NCI-H82 (cell line): ENCODE measurements around the gene DAPK2.
"Not testable (repeated sequence)": the region's sequence is repeated elsewhere in the genome, so short reads cannot be mapped to it uniquely, and the experiment has no call there.

ENCODE experiments used
- DNase-seq: peaks from one replicate; lab custom pipeline; 2025; lab: John Stamatoyannopoulos, UW

Gene DAPK2

DNA sequence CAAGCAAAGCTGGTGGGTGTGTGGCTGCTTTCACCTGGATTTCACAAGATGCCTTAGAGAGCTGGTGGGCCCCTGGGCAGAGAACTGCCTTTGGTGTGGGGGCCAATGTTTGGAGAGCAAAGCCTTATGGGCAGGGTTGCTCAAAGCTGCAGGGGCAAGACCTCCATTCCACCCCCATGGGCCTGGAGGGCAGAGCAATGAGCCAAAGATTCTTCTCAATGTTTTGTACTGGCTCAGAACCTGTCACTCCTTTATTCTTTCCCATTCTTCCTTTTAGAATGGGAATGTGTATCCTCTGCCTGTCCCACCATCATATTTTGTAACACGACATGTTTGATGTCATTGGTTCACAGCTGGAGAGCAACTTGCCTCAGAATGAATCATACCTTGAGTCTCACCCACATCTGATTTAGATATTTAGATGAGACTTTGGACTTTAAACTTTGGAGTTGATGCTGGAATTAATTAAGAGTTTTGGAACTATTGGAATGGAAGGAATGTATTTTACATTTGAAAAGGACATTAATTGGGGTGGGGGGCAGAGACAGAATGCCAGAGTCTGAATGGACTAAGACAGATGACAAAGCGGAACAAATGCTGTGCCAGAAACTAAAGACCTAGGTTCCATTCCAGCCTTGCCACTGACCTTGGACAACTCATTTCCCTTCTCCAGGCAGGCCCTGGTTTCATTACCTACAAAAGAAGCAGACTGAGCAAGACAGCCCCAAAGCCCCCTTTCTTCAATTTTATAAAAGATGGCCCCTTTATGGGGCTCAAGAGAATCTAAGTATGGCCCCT is 72.9 kb downstream of the DAPK2 start:
- no peak for DNase-seq

DNA sequence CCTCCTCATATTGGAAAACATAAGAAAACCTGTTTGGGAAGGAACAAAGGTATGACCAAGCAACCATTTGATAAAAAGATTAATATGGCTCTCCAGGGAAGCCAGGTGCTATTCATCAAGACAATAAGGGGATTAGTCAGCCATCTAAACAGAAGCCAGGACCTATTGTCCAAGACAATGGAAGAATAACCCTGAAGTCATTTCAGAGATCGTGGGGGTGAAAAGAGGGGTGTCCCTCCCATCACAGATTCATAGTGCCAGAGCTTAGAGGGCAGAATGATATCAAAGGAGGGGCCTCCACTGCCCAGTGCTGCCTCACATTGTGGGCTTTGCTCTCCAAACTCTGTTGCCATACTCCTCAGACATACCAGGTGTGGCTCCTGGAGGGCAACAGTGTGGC is 73.5 kb downstream of the DAPK2 start:
- DNase-seq, result peak; percentile 35

DNA sequence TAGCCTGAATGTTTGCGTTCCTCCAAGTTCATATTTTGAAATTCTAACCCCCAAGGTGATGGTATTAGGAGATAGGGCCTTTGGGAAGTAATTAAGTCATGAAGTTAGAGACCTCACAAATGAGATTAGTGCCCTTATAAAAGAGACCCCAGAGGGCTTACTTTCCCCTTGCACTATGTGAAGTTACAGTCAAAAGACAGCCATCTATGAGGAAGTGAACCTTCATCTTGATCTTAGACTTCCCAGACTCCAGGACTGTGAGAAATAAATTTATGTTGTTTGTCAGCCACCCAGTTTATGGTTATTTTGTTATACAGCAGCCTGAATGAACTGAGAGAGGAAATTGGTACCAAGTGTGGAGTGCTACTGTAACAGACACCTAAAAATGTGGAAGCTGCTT is 74.4 kb downstream of the DAPK2 start:
- no peak for DNase-seq

DNA sequence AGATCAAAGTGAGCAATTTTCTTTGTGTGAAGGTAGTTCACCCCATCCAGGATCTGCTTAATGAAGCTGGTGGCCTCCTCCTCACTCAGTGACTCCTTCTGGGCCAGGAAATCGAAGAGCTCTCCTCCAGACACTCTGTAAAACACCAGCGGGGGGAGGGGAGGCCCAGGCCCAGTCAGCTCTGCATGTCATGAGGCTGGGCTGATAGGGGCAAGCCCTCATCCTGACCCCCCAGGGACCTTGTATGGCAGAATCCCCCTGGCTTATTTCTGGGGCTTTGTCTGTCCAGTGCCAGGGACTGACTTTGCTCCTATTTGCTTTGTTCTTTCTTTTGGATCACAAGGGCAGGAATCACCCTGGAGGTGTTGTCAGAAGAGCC is 74.9 kb downstream of the DAPK2 start:
- DNase-seq, result peak; percentile 64

DNA sequence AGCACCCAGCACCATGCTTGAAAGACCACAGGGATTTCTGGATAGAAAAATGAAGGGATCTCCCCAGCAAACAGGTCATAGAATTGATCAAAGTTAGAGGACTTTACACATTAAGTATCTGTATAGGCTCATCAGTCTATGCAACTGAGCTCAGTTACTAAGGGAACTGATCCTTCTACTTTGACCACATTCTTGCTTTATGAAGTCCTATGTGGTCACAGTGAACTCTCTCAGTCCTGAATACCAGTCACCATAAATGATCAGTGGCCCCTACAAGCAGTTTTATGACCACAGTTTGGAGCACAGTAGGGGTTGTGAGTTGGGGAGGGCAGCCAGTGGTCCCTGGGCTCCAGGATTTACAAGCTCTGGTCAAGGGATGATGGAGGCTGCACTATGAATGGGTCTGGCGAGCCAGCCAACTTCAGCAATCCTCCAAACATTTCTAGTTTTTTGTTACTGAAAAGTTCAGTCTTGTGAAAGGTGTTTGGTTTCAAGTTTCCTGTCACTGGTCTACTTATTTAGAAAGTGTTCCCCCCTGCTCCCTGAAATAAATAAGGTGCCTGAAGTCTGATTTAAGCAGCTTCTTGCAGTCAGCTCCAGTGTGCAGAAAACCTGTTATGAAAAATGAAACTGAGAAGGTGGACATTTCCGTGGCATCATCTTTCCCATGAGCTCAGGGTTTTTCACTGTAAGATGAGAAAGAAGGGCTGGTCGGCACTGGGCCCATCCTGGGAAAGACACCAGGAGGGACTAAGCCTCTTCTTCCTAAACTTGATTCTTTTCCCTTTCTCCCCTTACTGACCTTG is 75.5 kb downstream of the DAPK2 start:
- no peak for DNase-seq

DNA sequence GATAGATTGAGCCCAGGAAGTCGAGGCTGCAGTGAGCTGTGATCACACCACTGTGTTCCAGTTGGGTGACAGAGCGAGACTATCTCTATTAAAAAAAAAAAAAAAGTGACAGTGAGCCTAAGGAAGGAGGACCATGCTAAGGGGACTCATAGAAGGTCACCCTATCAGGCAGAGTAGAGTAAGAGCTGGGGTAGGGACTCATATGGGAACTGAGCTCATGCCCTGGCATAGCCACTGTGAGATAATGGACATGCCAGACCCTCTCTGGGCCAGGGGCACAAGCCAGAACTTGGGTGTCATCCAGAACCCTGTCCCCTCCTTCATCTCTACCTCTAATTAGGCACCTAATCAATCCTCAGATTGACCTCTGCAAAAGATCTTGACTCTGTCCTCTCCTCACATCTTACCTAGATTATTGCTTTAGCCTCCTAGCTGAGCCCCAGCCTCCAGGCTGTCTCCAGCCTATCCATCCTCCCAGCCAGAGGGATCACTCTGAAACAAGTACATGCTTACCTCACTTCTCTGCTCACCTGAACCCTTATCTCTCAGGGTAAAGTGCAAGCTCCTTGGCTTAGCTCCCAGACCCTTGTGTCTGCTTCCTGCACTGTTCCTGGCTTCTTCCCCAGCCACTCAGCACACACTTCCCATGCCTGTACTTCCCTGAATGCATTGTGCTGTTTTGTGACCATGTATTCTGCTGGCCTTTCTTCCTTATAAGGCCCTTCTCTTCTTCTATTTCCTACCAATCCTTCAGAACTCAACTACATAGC is 76.4 kb downstream of the DAPK2 start:
- DNase-seq, result no peak

DNA sequence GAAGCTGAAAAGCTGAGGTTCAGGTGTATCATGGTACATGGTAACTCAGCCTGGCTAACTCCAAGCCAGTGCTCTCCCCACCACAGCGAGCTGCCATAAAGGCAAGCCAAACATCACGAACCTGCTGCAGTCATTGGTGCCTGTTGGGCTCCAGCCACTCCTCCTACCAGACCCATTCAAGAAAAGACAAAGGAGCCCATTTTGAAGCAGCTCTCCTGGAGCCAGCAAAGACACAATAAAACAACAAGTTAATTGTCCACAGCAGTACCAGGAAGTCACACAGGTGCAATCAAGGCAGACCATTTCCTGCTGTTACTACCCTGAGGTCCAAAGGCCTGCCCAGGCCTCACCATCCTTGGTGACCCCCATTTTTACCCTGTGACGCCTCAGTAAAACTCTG is 77.6 kb downstream of the DAPK2 start:
- DNase-seq, result no peak

DNA sequence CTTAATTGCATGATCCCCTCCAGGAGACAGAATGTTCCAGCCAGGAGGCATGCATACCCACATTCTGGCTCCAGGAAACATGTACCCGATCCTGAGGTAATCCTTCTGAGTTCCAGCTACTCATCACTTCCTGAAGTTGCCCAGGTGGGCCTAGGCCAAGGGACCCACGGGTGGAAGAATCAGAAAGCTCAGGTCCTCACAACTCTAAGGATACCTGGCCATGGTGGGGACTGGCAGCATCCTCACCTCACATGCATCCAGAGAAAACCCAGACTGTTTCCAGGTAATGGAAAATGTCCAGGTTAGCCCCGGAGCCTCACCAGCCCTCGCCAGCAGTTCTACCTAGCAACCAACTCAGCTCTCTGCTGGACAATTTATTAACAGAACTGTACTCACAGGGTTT is 78.2 kb downstream of the DAPK2 start:
- DNase-seq, result no peak

DNA sequence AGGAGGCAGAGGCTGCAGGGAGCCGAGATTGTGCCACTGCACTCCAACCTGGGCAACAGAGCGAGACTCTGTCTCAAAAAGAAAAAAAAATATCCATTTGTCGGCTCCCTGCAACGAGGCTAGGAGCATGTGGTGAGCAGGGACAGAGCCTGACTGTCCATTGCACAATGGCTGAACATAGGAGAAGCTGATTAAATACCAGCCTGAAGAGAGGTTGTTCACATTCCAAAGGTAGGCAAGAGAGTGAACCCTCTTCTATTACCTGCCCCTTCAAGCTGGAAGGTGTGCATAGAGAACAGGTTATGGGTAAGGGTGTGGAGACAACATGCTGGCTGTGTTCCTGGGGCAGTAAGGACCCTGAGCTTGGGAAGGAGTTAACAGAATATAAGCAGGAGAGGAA is 78.7 kb downstream of the DAPK2 start:
- DNase-seq, result no peak

DNA sequence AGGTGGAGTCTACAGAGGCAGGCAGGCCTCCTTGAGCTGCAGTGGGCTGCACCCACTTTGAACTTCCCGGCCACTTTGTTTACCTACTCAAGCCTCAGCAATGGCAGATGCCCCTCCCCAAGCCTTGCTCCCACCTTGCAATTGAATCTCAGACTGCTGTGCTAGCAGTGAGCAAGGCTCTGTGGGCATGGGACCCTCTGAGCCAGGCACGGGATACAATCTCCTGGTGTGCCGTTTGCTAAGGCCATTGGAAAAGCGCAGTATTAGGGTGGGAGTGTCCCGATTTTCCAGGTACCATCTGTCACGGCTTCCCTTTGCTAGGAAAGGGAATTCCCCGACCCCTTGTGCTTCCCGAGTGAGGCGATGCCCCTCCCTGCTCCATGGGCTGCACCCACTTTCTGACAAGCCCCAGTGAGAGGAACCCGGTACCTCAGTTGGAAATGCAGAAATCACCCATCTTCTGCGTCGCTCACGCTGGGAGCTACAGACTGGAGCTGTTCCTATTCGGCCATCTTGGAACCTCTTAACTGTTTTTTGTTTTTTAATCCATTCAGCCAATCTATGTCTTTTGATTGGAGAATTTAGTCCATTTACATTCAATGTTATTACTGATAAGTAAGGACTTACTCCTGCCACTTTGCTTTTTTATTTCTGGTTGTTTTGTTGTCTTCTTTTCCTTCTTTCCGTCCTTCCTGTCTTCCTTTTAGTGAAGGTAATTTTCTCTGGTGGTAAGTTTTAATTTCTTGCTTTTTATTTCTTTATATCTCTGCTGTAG is 83.2 kb downstream of the DAPK2 start:
- DNase-seq, result not testable (repeated sequence)

DNA sequence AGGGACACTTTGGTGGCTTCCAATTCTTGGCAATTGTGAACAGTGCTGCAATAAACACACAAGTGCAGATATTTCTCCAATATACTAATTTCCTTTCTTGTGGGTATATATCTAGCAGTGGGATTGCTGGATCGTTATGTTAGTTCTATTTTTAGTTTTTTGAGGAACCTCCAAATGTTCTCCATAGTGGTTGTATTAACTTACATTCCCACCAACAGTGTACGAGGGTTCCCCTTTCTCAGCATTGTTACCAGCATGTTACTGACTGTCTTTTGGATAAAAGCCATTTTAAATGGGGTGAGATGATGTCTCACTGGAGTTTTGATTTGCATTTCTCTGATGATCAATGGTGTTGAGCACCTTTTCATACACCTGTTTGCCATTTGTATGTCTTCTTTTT is 92.8 kb downstream of the DAPK2 start:
- no peak for DNase-seq

DNA sequence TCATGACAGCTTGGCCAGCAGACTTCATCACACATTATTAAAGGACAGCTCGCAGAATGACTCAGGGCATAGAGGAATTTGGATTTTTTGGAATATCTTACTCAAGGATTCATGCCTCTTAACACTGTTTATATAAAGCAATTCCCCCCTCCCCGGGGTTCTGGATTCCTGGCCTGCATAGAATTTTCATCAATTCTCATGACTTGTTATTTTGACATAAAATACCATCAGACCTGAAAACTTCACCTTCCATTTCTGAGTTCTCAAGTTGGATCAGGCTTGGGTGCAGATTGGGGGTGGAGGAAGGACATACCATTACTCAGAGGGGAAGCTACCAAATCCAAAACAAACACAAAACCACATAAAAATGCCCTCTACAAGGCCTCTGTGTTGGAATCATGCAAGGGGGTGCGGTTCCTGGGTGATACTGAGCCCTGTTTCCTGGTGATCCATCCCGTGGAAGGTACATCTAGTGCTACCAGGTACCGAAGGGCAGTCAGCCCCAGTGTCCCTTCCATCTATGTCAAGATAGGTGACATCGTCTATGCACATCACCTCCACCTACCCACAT is 95.3 kb downstream of the DAPK2 start:
- no peak for DNase-seq

DNA sequence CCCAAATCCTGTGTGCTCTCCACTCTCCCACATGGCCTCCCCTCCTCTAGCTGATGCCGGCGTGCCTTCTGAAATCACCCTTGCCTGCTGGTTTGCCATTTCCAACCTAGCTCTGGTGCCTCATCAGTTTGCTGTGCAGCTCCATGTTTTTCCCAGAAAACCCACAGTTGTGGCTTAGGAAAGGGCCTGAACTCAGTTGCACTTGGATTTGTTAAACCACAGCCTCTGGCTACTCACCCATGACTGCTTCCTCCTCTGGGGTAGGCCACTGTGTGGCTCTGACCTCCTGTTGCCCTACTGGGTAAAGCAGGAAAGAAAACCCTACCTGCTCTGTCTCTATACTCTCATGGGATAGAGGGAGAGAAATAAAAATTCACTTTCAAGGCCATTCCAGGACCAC is 97.3 kb downstream of the DAPK2 start:
- no peak for DNase-seq

DNA sequence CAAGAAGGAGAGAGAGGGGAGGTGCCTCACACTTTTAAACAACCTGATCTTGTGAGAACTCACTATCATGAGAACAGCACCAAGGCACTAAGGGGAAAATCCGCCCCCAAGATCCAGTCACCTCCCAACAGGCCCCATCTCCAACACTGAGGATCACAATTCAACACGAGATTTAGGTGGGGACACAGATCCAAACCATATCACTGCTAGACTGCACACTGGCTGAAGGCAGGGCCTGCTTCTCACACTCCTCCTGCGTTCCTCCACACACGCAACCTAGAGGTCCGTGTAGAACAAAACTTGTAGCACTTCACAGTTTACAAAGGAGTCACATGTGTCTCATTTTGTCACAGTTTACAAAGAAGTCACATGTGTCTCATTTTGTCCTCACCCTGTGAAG is 97.8 kb downstream of the DAPK2 start:
- no peak for DNase-seq

DNA sequence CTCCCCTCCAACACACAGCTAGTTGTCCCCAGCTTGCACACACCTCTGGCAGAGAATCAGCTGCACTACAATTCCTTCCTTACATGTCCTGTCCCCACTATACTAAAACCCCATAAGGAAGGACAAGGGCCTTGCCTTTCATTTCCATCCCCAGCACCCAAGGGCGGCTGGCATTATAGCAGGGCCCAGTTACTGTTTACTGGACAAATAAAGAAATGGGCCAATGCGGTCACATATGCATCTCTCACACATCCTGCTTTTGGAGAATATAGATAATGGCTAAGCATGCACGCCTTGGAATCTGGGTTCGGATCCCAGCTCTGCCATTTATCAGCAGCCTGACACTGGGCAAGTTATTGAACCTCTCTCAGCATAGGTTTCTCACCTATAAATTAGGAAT is 99.1 kb downstream of the DAPK2 start:
- no peak for DNase-seq

DNA sequence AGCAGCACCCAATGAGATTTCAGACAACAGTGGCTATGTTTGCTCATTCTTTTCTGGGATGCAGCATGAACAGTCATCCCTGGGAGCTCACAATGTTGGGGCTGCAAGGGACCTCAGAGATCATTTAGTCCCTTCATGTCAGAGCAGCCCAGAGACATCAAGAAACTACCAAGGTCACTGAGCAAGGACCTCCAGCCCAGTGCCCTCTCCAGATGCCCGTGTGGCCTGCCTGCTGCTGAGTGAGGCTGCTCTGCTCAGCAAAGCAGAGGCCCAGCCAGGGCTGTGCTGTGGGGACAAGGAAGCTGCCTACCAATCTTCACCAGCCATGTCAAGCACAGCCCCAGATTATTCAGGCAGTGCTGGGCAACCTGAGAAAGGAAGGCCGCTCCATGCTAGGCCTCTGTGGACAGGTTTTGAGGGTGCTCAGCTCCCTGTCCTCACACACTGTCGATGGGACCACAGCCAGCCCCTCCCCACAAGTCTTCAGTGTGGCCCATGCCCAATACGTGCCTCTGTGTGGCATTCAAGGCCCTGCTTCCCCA is 99.7 kb downstream of the DAPK2 start:
- DNase-seq, result no peak

DNA sequence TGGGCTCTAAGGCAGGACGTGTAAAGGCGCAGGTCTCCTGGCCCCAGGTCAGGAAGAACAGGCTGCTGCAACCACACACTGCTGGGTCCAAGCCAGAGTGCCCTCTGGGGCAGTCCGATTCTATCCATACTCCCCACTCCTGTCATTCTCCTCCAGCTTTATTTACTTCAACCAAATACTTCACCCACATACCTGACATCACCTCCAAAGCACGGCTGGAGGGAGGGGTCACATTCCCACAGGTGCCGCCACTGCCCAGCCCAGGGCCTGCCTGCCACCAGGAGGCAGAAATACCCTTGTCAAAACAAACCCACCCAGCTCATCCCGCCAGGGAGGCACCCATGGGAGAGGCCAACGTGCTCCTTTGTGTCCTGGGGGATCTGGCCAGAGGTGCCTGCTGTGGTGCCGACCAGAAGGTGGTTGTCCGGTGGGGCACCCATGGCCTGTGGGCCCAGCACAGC is 100.4 kb downstream of the DAPK2 start:
- DNase-seq, result no peak

DNA sequence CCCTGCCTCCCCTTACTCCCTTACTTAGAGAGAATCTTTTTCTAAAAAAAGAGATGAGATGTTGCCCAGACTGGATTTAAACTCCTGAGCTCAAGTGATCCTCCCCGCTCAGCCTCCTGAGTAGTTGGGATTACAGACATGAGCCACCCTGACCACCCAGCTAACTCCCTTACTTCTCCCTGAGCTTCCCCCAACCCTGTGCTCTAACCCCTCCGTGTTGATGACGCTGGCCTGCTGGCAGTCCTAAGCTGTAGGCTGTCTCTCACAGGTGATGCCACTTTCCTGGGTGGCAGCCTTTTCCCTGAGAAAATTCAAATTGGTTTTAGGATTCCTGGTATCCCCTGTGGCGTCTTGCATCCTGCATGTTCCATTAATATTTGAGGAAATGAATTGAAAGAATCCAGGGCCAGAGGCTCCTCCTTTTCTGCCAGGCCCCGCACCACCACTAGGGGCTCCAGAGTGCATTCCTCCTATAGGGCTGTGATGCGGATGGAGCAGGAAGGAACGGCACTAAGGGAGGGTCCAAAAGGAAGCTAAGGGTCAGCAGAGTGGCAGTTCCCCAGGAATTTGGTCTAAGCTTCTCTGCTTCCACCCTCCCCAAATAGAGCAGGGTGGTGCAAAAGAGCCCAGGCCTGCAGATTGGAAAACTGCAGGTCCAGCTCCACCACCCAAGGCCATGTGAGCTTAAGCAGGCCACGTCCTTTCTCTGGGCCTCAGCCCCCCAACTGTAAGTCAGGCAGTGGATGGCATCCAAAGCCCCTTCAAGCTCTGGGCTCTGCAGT is 101.1 kb downstream of the DAPK2 start:
- peak; percentile 77 for DNase-seq

DNA sequence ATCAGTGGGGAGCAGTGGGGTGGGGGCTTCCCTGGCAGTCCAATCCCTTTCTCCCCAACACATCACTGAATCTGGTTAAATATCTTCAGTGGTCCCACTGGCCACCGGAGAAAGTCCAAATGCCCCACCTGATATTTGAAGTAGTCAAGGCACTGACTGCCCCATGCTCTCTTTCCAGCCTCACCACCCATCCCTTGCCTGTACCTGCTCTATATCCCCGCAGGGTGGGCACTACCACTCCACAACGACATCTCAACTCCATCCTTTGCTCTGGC is 101.7 kb downstream of the DAPK2 start:
- DNase-seq, result no peak

DNA sequence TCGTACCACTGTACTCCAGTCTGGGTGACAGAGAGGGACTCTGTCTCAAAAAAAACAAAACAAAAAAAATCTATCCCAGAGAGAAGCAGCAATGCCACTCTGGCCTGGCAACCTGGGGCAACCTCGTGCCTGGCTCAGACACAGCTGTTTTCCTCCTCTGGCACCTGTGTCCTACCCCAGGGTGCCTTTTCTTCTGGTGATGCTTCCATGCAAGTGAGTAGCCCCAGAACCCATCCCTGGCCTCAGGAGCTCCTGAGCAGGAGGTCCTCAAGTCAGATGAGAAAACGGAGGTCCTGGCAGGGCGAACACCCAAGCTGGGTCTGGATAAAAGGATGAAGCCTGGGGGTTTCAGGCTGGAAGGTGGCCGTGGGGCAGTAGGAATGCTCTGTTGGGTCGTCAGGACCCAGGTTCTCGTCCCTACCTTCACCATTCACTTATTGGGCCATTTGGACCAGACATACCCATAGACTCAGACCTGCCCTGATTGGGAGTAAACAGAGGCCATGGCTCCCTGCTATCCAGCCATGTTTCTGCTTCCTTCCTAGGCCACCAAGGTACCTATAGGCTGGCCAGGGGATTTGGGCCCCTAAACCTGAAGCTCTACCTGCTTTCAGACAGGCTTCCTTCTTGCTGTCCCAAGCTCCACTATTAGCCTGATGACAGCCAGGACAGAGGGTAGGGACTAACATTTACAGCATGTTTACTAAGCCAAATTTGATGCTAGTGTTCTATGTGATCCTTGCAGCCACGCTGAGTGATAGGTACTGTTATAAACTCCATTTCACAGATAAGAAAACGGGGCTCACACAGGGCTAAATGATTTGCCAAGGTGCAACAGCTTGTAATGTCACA is 102.2 kb downstream of the DAPK2 start:
- no peak for DNase-seq
